HPDE6-E6E7 (cell line): Measurements from ENCODE around the gene BCAS3.
"Not testable (repeated sequence)": the region's sequence is repeated elsewhere in the genome, so short reads cannot be mapped to it uniquely, and the experiment has no call there.

Source experiments
- DNase-seq: peaks from one replicate; pipeline ENCODE4 v3.0.0; 2011; ENCODE audit warnings: missing footprints; ENCODE audit errors: extremely low spot score

Gene BCAS3

GRCh38 chr17:60677308-60678117 is at the start of gene BCAS3:
TSS of gene BCAS3 (plus strand) at chr17:60677851.
- peak; percentile 100 for DNase-seq

- no peak for DNase-seq
Observed at GRCh38 chr17:60628252-60628889, 49.3 kb upstream of the BCAS3 start.

DNA sequence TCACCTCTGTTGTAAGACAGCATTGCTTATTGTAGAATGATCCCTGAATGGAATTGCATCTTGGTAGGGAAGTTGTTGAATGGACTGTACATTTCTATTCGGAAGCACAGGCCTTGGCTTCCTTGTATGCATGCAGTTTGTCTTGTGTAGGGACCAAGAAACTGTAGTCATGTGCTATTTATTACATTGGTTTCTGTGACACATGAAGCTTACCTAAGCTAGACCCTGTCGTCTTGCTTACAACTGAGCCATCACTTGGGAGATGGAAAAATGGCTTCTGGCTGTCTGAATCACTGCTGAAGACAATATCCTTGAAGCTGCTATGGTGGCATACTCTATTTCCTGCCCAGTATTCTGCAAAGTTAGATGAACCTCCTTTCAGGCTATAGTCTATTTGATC is 48.5 kb upstream of the BCAS3 start:
- DNase-seq, result no peak

- no peak for DNase-seq
Observed at GRCh38 chr17:60630352-60630751, 47.3 kb upstream of the BCAS3 start.

DNA sequence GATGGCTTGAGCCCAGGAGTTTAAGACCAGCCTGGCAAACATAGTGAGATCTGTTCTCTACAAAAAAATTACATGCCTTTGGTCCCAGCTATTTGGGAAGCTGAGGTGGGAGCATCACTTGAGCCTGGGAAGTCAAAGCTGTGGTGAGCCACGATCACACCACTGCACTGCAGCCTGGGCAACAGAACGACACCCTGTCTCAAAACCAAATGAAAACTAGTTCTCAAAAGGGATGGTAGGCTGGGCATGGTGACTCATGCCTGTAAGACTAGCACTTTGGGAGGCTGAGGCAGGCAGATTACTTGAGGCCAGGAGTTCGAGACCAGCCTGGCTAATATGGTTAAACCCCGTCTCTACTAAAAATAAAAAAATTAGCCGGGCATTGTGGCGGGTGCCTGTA is 46.5 kb upstream of the BCAS3 start:
- DNase-seq, result no peak

GRCh38 chr17:60637683-60638082 is 40.0 kb upstream of the BCAS3 start:
- DNase-seq, result no peak

DNA sequence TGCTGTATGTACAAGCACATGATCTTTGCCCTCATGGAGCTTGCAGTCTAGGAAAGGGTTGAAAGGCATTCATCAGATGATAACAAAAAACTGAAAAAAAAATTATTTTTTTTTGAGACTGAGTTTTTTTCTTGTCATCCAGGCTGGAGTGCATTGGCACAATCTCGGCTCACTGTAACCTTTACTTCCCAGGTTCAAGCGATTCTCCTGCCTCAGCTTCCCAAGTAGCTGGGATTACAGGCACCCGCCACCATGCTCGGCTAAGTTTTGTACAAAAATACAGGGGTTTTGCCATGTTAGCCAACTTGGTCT is 38.7 kb upstream of the BCAS3 start:
- no peak for DNase-seq

DNA sequence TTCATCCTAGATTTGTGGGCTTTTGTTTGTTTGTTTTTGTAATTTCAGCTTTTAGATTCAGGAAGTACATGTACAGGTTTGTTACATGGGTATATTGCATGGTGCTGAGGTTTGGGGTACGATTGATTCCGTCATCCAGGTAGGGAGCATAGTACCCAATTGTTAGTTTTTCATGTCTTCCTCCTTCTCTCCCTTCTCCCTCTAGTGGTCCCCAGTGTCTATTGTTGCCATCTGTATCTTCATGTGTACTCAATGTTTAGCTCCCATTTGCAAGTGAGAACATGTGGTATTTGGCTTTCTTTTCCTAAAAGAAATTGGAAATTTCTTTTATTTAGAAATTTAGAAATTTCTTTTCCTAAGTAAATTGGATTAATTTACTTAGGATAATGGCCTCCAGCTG is 37.1 kb upstream of the BCAS3 start:
- DNase-seq, result no peak

- no peak for DNase-seq
Observed at GRCh38 chr17:60641126-60641525, 36.5 kb upstream of the BCAS3 start.

DNA sequence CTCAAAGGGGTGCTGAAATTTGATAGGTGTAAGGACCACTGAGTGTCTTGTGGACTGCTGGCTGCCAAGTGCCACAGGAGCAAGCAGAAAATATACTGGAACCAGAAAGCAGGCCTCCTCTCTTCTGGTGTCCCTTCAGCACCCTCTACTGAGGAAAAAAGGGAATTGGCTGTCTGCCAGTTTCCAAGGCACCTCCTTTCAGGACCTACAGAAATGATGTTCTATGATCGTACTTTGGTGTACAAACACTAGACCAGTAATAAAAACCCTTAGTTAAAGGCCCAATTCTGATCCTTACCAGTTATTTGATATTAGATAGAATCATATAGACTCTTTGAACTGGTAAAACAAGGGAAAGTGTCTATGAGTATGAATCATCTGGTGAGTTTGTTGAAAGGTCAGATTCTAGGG is 35.8 kb upstream of the BCAS3 start:
- DNase-seq, result peak; percentile 71

- no peak for DNase-seq
Observed at GRCh38 chr17:60645918-60646523, 31.6 kb upstream of the BCAS3 start.

DNA sequence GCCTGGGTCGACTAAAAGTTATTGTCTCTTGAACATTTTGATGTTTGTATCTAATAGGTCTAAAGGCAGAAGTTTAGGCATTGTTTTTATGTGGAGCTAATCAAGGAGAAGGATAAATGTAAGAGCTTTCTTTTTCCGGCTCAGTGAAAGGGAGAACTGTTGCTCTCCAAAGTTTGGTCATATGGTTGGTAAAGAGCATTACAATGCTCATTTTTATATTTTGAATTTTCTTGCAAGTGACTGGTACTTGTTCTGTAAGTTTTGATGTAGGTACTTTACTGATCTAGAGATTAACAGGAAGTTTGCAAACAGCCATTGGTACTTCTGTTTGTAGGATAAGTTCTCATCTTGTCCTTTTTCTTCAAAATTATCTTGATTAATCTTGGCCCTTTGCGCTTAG is 30.9 kb upstream of the BCAS3 start:
- DNase-seq, result no peak

GRCh38 chr17:60647705-60648104 is 29.9 kb upstream of the BCAS3 start:
- no peak for DNase-seq

DNA sequence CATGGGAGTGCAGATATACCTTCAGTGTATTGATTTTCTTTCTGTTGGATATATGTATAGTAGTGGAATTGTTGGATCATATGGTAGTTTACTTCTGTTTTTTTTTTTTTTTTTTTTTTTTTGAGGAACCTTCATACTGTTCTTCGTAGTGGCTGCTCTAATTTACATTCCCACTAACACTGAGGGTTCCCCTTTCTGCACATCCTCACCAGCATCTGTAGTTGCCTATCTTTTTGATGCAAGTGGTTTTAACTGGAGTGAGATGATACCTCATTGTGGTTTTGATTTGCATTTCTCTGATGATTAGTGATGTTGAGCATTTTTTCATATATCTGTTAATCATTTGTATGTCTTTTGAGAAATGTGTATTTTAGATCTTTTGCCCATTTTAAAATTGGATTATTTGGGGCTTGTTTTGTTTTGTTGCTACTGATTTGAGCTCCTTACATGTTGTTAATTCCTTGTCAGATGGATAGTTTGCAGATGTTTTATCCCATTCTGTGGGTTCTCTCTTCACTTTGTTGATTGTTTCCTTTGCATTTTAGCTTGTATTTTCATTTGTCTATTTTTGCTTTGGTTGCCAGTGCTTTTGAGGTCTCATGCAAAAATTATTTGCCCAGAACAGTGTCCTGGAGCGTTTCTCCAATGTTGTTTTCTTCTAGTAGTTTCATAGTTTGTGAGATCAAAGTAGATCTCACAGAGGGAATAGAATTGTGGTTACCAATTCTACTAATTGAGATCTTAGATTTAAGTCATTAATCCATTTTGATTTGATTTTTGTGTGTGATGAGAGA is 25.0 kb upstream of the BCAS3 start:
- no peak for DNase-seq

- DNase-seq, result no peak
Observed at GRCh38 chr17:60653569-60653968, 24.1 kb upstream of the BCAS3 start.

DNA sequence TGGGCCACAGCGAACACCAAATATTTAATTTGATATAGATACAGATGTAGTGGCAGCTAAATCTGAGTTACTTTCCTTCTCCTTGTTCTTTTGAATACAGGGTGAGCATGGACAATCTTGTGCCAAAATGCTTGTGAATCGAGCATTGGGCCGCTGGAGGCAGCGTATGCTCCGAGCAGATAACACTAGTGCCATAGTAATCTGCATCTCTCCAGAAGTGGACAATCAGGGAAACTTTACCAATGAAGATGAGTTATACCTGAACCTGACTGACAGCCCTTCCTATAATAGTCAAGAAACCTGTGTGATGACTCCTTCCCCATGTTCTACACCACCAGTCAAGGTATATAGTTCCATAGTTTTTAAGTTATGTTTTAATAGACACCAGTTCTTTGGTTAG is 21.2 kb upstream of the BCAS3 start:
- no peak for DNase-seq

DNA sequence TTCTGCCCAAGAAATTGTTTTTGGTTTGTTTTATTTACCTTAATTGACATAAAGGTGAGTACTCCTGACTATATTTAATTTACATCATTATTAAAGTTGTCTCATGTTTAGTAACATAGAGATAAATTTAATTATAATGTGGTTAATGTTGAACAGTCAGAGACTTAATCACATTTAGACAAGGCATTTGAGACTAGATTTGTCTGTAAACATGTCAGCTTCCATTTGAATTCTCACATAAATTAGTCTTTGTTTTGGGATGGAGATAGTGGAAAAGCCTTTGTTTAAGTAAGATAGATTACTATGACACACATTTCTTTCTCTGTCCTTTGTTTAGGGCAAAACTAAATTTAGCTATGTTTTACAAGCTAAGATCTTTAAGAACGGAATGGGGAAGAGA is 18.5 kb upstream of the BCAS3 start:
- no peak for DNase-seq

DNA sequence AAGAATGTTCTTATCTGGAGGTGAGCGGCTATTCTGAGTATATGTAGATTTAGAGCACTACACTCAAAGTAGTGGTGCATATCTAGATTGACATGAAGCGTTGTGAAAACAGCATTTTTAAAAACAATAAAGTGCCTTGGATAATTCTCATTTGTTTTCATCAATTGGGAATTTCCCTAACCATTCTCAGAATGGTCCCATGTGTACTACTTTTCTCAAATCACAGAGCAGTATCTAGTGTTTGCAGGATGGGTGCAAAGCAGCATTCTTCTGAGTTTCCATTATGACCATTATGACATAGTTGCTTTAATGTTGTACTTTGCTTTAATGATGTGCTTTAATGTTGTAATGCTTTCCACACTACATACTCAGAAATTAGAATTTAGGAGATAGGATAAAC is 16.2 kb upstream of the BCAS3 start:
- no peak for DNase-seq

DNA sequence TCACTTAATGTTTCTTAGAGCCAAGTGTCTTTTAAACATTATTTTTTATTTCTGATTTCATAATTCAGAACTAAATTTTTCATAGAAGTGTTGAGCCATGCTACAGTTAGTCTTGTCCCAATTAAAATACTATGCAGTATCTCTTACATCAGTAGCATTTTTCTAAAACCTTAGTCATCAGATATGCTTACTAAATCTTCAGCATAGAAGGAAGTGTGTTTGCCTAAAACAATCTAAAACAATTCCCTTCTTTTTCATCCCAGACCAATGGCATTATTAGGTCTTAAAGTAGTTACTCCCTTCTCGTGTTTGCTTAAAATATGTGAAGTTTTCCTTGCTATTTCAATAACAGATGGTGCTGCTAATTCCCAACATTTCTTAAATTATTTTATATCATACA is 13.6 kb upstream of the BCAS3 start:
- no peak for DNase-seq

DNA sequence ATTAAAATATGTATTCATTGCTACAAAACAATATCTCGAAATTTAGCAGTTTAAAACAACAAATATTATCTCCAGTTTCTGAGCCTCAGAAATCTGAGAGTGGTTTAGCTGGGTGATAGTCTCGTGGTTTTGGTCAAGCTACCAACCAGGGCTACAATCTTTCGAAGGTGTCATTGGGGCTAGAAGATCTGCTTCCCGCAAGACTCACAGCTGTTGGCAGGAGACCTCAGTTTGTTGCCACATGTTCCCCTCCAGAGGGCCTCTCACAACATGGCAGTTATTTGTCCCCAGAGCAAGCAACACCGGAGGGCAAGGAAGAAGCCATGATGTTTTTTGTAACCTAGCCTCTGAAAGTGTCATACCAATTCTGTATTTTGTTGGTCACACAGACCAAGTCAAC is 12.0 kb upstream of the BCAS3 start:
- no peak for DNase-seq

- DNase-seq, result not testable (repeated sequence)
Observed at GRCh38 chr17:60668741-60669140, 8.9 kb upstream of the BCAS3 start.

DNA sequence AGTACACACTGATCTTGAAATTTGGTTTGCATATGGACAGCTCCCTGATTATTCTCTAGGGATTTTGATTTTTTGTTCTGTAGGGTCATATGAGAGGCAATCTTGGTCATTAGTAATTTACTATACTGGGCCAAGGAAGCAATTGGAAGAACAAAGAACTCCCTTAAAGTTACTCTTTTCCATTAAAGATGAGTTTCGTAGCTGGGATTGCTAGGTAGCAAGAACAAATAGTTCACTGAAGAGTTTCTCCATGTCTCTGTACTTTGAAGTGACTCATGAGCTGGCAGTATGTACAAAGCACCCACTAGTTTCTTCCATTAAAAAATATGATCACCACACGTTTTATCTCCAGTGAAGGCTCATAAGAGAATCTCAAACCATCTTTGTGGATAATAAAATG is 6.2 kb upstream of the BCAS3 start:
- DNase-seq, result no peak
